GM12878 (cell line): ENCODE data around the gene OR10V1. TPM values are rescaled to one million over a fixed set of nuclear protein-coding genes. Genes with fewer than 3 reads are reported as not detected.

Source experiments
- ATAC-seq: fragments of 200-7000 bp; cut with Tn5 transposase; 3 replicates; pipeline ENCODE4 v1.9.1; 2020; ENCODE audit warnings: mild to moderate bottlenecking, moderate library complexity
- BruUV-seq: library from RNA; stranded (reverse); fragments of 400-500 nt; replicated peaks from 2 replicates; lab custom pipeline; 2021; lab: Mats Ljungman, UMichigan
- CTCF ChIA-PET: fragments of 300-600 bp; sonication (Branson Sonifier 250); formaldehyde crosslinking; extraction: SDS; loops from one replicate; lab custom pipeline; 2021; ENCODE audit warnings: inconsistent platforms; lab: Yijun Ruan, JAX
- POLR2A ChIA-PET: fragments of 350-600 bp; formaldehyde crosslinking; extraction: SDS; loops from one replicate; lab custom pipeline; 2021; ENCODE audit warnings: inconsistent platforms; lab: Charles Lee
- RAD21 ChIA-PET: fragments of 300-600 bp; sonication (Branson Sonifier 250); formaldehyde crosslinking; loops from one replicate; lab custom pipeline; 2023; ENCODE audit warnings: antibody characterized with exemption; ENCODE audit not compliant: unreplicated experiment; lab: Charles Lee
- SMC1A ChIA-PET: fragments of 300-600 bp; sonication (Branson Sonifier 250); formaldehyde crosslinking; loops from one replicate; lab custom pipeline; 2023; ENCODE audit not compliant: unreplicated experiment, uncharacterized antibody; lab: Charles Lee
- DNase-seq: peaks from one replicate; pipeline ENCODE4 v3.0.0-alpha.2; 2011; ENCODE audit warnings: low read depth, low spot score
- FAIRE-seq: peaks from 3 replicates; lab custom pipeline; 2011; peaks lifted over from hg19 to GRCh38; lab: Jason Lieb, UNC
- H2AFZ ChIP-seq: 2 replicates; pipeline ENCODE4 v1.6.0; 2011; ENCODE audit warnings: low read depth, low read length, control low read depth; ENCODE audit not compliant: control insufficient read depth
- H3K27ac ChIP-seq: 2 replicates; pipeline ENCODE4 v1.5.1; 2011; ENCODE audit warnings: control low read depth; ENCODE audit not compliant: control insufficient read depth, insufficient read depth
- H3K27me3 ChIP-seq, 2 experiments: replicated peaks in 1 of 2; 2 replicates each; pipeline versions ENCODE4 v1.6.0 to v1.6.1; 2011; ENCODE audit warnings: low read length in 1 of 2; ENCODE audit not compliant: control insufficient read depth in 2 of 2, insufficient read depth in 2 of 2
- H3K36me3 ChIP-seq, 2 experiments: 2 replicates each; pipeline ENCODE4 v1.5.1; 2011; ENCODE audit warnings: low read length in 1 of 2; ENCODE audit not compliant: control insufficient read depth in 2 of 2, insufficient read depth in 2 of 2
- H3K4me1 ChIP-seq: 2 replicates; pipeline ENCODE4 v1.6.1; 2011; ENCODE audit warnings: mild to moderate bottlenecking, low read length, moderate library complexity, mixed read lengths; ENCODE audit not compliant: control insufficient read depth, insufficient read depth
- H3K4me2 ChIP-seq: 2 replicates; pipeline ENCODE4 v1.6.0; 2011; ENCODE audit warnings: control low read depth; ENCODE audit not compliant: control insufficient read depth, insufficient read depth
- H3K4me3 ChIP-seq: fragments of 200-600 bp; sonication (generic); 2 replicates; pipeline ENCODE4 v1.5.1; 2016
- H3K79me2 ChIP-seq: 2 replicates; pipeline ENCODE4 v1.6.0; 2011; ENCODE audit warnings: low read length; ENCODE audit not compliant: control insufficient read depth, insufficient read depth
- H3K9ac ChIP-seq: 2 replicates; pipeline ENCODE4 v1.8.0; 2011; ENCODE audit warnings: low read length, control low read depth, mixed read lengths; ENCODE audit not compliant: control insufficient read depth, insufficient read depth
- H3K9me3 ChIP-seq: replicated peaks from 3 replicates; pipeline ENCODE4 v1.5.1; 2011; ENCODE audit warnings: mild to moderate bottlenecking, low read length; ENCODE audit not compliant: control insufficient read depth, insufficient read depth
- H4K20me1 ChIP-seq: 2 replicates; pipeline ENCODE4 v1.6.0; 2011; ENCODE audit not compliant: control insufficient read depth, insufficient read depth
- BACH1 ChIP-seq: fragments of 450-650 bp; IDR thresholded peaks from 2 replicates; pipeline ENCODE4 v1.6.1; 2017; ENCODE audit warnings: mild to moderate bottlenecking, borderline replicate concordance
- BCL11A ChIP-seq: IDR thresholded peaks from 2 replicates; pipeline ENCODE4 v1.6.1; 2011; ENCODE audit warnings: low read depth, low read length
- CHD4 ChIP-seq: fragments of 200-600 bp; sonication (generic); IDR thresholded peaks from 2 replicates; pipeline ENCODE4 v1.6.1; 2016; ENCODE audit warnings: mild to moderate bottlenecking
- DPF2 ChIP-seq: fragments of 450-650 bp; IDR thresholded peaks from 2 replicates; pipeline ENCODE4 v1.6.1; 2017; ENCODE audit warnings: mild to moderate bottlenecking
- HDAC2 ChIP-seq: fragments of 200-600 bp; sonication (generic); IDR thresholded peaks from 2 replicates; pipeline ENCODE4 v1.6.1; 2017
- MLLT1 ChIP-seq: fragments of 450-650 bp; IDR thresholded peaks from 2 replicates; pipeline ENCODE4 v1.6.1; 2016; ENCODE audit warnings: mild to moderate bottlenecking
- PML ChIP-seq: IDR thresholded peaks from 2 replicates; pipeline ENCODE4 v1.6.1; 2012; ENCODE audit warnings: low read length, inconsistent platforms
- POU2F2 ChIP-seq: IDR thresholded peaks from 3 replicates; pipeline ENCODE4 v1.6.1; 2011; ENCODE audit warnings: low read depth, mild to moderate bottlenecking, low read length, borderline replicate concordance
- SIX5 ChIP-seq: IDR thresholded peaks from 2 replicates; pipeline ENCODE4 v1.6.1; 2011; ENCODE audit warnings: mild to moderate bottlenecking, low read depth, low read length, moderate library complexity; ENCODE audit not compliant: severe bottlenecking
- SMC3 ChIP-seq: IDR thresholded peaks from 2 replicates; pipeline ENCODE4 v1.6.1; 2011; ENCODE audit warnings: low read length, improper control_type of control experiment, borderline replicate concordance
- SP1 ChIP-seq: IDR thresholded peaks from one replicate; pipeline ENCODE4 v1.6.1; 2011; ENCODE audit warnings: low read depth, low read length
- SPI1 ChIP-seq: IDR thresholded peaks from 2 replicates; pipeline ENCODE4 v1.6.1; 2011; ENCODE audit warnings: low read depth, mild to moderate bottlenecking, low read length, moderate library complexity, borderline replicate concordance; ENCODE audit not compliant: insufficient read depth
- STAT1 ChIP-seq: fragments of 450-650 bp; conservative IDR thresholded peaks from 2 replicates; pipeline ENCODE4 v1.6.1; 2014; ENCODE audit warnings: antibody characterized with exemption, mild to moderate bottlenecking
- TBL1XR1 ChIP-seq: IDR thresholded peaks from 2 replicates; pipeline ENCODE4 v1.6.1; 2012; ENCODE audit warnings: low read depth, low read length, improper control_type of control experiment
- ZNF207 ChIP-seq: fragments of 450-650 bp; IDR thresholded peaks from 2 replicates; pipeline ENCODE4 v1.6.1; 2014; ENCODE audit warnings: antibody characterized with exemption, mild to moderate bottlenecking, borderline replicate concordance
- ZNF384 ChIP-seq: IDR thresholded peaks from 2 replicates; pipeline ENCODE4 v1.6.1; 2012; ENCODE audit warnings: low read depth, mild to moderate bottlenecking, low read length, improper control_type of control experiment, borderline replicate concordance
- ZNF622 ChIP-seq: fragments of 450-650 bp; IDR thresholded peaks from 2 replicates; pipeline ENCODE4 v1.6.1; 2017; ENCODE audit warnings: mild to moderate bottlenecking, inconsistent platforms
- WGBS: methylation state at CpG from one replicate; pipeline ENCODE4 v1.1.6; 2016; ENCODE audit warnings: low lambda C conversion rate; ENCODE audit not compliant: insufficient replicate concordance, insufficient coverage; ENCODE audit errors: missing lambda C conversion rate; 5-methylcytosine and 5-hydroxymethylcytosine counted together
- in situ Hi-C: fragments of 300-500 bp; cut with MboI; formaldehyde crosslinking; loops from 9 replicates; pipeline ENCODE4 v1.14.3; 2018; ENCODE audit warnings: mixed read lengths
- intact Hi-C: fragments of 100-400 bp; cut with micrococcal nuclease; formaldehyde crosslinking; loops from one replicate; pipeline ENCODE4 v1.14.2; 2022; ENCODE audit not compliant: unreplicated experiment
- polyA plus RNA-seq, 11 experiments: library from polyadenylated mRNA; depleted of rRNA in 4 of 11; unstranded in 6 of 11; stranded (reverse) in 5 of 11; fragments of >200 nt; fragmentation: Nextera tagmentation in 4 of 11; fragmentation: Illumina TruSeq in 1 of 11; extraction: Ambion mirVana in 4 of 11; extraction: Trizol in 1 of 11; gene quantifications; 1 replicate in 1 of 11; 2 replicates in 10 of 11; pipeline versions ENCODE4 v1.2.1 to v1.2.3, GENCODE V29; 2011 to 2016; ENCODE audit warnings: inconsistent platforms in 2 of 11, missing spikeins in 2 of 11, low read depth in 1 of 11
- total RNA-seq, 4 experiments: library from RNA; depleted of rRNA in 3 of 4; stranded (reverse); fragments of >200 nt in 3 of 4; fragmentation: Illumina TruSeq in 1 of 4; extraction: Trizol in 1 of 4; gene quantifications; 2 replicates each; pipeline versions ENCODE4 v1.2.1 to v1.2.3, GENCODE V29; 2013 to 2021
- TF ChIP-seq, protein P1 (sequence below): IDR thresholded peaks from 2 replicates; pipeline ENCODE4 v1.6.1; 2012; ENCODE audit warnings: mild to moderate bottlenecking, low read depth, low read length

OR10V1 gene
- total and polyA plus RNA-seq, 10 of the 15 experiments (the other 5 are each of a cell fraction or from before 2014, with no cell fraction given): not detected

- no peak for TF ChIP-seq MLLT1
- no peak for TF ChIP-seq DPF2
- TF ChIP-seq POU2F2: no peak
- TF ChIP-seq SIX5: no peak
These were observed 47.1 kb upstream of the OR10V1 start (continued) for GRCh38 chr11:59760771-59761170.

DNA sequence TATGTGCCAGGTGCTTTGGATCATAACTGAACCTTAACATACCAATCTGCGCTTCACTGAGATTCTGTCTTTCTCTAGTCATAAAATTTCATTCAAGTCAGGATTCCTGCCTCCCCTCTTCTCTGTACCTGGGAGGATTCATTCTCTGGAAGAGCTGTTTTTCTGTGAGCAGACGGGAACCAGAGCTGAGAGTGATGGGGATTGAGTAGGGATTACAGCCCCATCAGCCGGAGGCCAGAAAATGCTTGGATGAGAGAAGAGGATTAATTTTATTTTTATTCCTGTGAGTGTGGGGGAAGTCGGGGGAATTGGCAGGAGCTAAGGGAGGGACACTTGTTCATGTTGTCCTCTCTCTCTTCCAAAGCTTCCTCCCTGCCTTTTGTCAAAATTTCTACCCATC is 46.3 kb upstream of the OR10V1 start:
- SMC1A ChIA-PET: interaction anchor here (1.3 kb wide), 1 partner anchor 159 kb away, joined by 4 read pairs; no protein-coding TSS in a partner anchor
- H3K27ac ChIP-seq: no peak overlapping the region
- H3K4me3 ChIP-seq: no peak overlapping the region
- H3K27me3 ChIP-seq: peaks cover 0 to 6% of the 10 kb centered on the region in 2 experiments; a peak in 1 of 4 replicates
- no peak overlapping the region for H3K9ac ChIP-seq
- no peaks in the 10 kb centered on the region for H3K4me1 ChIP-seq
- intact Hi-C loops (no loop called here), in situ Hi-C loops (loop anchor here (5.0 to 10.0 kb wide), 2 partner anchors 42 to 495 kb away; no protein-coding TSS in a partner anchor)
- WGBS: 27% methylated on average over 4 of the region's 4 CpGs
- ATAC-seq: no peak
- H3K9me3 ChIP-seq: no peaks in the 10 kb centered on the region
- no peaks in the 10 kb centered on the region for H3K36me3 ChIP-seq
- BruUV-seq: no TSS peak
- no peaks in the 10 kb centered on the region for H4K20me1 ChIP-seq
- POLR2A ChIA-PET: no interaction called here
- no peak for FAIRE-seq
- RAD21 ChIA-PET: no interaction called here
- H3K79me2 ChIP-seq: no peaks in the 10 kb centered on the region
- TF ChIP-seq BCL11A (no peak), TBL1XR1 (no peak), ZNF384 (no peak), HDAC2 (no peak), PML (no peak), CHD4 (no peak), STAT1 (no peak), BACH1 (no peak), SP1 (no peak), SMC3 (no peak), ZNF207 (no peak), ZNF622 (no peak), SPI1 (no peak)
- TF ChIP-seq, protein P1, sequence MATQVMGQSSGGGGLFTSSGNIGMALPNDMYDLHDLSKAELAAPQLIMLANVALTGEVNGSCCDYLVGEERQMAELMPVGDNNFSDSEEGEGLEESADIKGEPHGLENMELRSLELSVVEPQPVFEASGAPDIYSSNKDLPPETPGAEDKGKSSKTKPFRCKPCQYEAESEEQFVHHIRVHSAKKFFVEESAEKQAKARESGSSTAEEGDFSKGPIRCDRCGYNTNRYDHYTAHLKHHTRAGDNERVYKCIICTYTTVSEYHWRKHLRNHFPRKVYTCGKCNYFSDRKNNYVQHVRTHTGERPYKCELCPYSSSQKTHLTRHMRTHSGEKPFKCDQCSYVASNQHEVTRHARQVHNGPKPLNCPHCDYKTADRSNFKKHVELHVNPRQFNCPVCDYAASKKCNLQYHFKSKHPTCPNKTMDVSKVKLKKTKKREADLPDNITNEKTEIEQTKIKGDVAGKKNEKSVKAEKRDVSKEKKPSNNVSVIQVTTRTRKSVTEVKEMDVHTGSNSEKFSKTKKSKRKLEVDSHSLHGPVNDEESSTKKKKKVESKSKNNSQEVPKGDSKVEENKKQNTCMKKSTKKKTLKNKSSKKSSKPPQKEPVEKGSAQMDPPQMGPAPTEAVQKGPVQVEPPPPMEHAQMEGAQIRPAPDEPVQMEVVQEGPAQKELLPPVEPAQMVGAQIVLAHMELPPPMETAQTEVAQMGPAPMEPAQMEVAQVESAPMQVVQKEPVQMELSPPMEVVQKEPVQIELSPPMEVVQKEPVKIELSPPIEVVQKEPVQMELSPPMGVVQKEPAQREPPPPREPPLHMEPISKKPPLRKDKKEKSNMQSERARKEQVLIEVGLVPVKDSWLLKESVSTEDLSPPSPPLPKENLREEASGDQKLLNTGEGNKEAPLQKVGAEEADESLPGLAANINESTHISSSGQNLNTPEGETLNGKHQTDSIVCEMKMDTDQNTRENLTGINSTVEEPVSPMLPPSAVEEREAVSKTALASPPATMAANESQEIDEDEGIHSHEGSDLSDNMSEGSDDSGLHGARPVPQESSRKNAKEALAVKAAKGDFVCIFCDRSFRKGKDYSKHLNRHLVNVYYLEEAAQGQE: no peak
- TF ChIP-seq, all 136 proteins: peak for 0
- DNase-seq: no peak
- H3K4me2 ChIP-seq: no peak overlapping the region
- CTCF ChIA-PET: interaction anchor here (1.2 to 1.6 kb wide), 3 partner anchors 41 to 491 kb away, joined by 3 to 6 read pairs (median 4); no protein-coding TSS in a partner anchor
- H2AFZ ChIP-seq: no peak overlapping the region
